Tibial nerve (tissue), 4 donors: ENCODE data around the gene GRIN2B. TPM values are rescaled to one million over a fixed set of nuclear protein-coding genes. Genes with fewer than 3 reads are reported as not detected.

ENCODE experiments used
- DNase-seq, 2 donors: peaks; one replicate each; pipeline ENCODE4 v3.0.0-alpha.2; 2019; ENCODE audit warnings: low spot score in 2 of 2
- H3K27ac ChIP-seq, 4 donors: fragments of 200-600 bp; sonication (generic) in 3 of 4; one replicate each; pipeline ENCODE4 v1.5.1; 2017 to 2019; ENCODE audit warnings: mild to moderate bottlenecking in 1 of 4
- H3K27me3 ChIP-seq, 2 donors: fragments of 200-600 bp; sonication (generic) in 1 of 2; one replicate each; pipeline versions ENCODE4 v1.5.1 to v1.6.0; 2017 to 2019
- H3K36me3 ChIP-seq, 3 donors: fragments of 200-600 bp; sonication (generic); one replicate each; pipeline ENCODE4 v1.5.1; 2018 to 2019
- H3K4me1 ChIP-seq, 4 donors: fragments of 200-600 bp; sonication (generic) in 3 of 4; one replicate each; pipeline ENCODE4 v1.5.1; 2017 to 2019
- H3K4me3 ChIP-seq, 4 donors: fragments of 200-600 bp; sonication (generic) in 3 of 4; one replicate each; pipeline ENCODE4 v1.5.1; 2017 to 2019; ENCODE audit warnings: mild to moderate bottlenecking in 1 of 4, moderate library complexity in 1 of 4
- H3K9me3 ChIP-seq, 4 donors: fragments of 200-600 bp; sonication (generic) in 3 of 4; one replicate each; pipeline ENCODE4 v1.5.1; 2017 to 2019
- EP300 ChIP-seq, 2 donors: sonication (generic); formaldehyde crosslinking; IDR thresholded peaks; one replicate each; pipeline ENCODE4 v1.6.1; 2017; ENCODE audit warnings: antibody characterized with exemption in 2 of 2, mild to moderate bottlenecking in 1 of 2
- POLR2A ChIP-seq, 2 donors: fragments of 450-650 bp; IDR thresholded peaks; one replicate each; pipeline ENCODE4 v1.6.1; 2017; ENCODE audit warnings: antibody characterized with exemption in 2 of 2, mild to moderate bottlenecking in 2 of 2, moderate library complexity in 2 of 2
- WGBS, 2 donors: methylation state at CpG; one replicate each; pipeline ENCODE4 v1.1.5; 2018; 5-methylcytosine and 5-hydroxymethylcytosine counted together
- total RNA-seq, 4 donors: library from RNA; depleted of rRNA; stranded (reverse); fragments of >200 nt; gene quantifications; one replicate each; pipeline ENCODE4 v1.1.0, GENCODE V29; 2016
- TF ChIP-seq, protein P1 (sequence below), 5 experiments: fragments of 200-600 bp in 3 of 5; fragments of 450-650 bp in 2 of 5; sonication (generic) in 3 of 5; IDR thresholded peaks; one replicate each; pipeline ENCODE4 v1.5.1; 2016 to 2019; ENCODE audit warnings: antibody characterized with exemption in 5 of 5, mild to moderate bottlenecking in 3 of 5, moderate library complexity in 2 of 5

Gene GRIN2B
- total RNA-seq, 4 donors from 2014 or later = 0.39 to 2.6 (median 1.9) TPM

DNA sequence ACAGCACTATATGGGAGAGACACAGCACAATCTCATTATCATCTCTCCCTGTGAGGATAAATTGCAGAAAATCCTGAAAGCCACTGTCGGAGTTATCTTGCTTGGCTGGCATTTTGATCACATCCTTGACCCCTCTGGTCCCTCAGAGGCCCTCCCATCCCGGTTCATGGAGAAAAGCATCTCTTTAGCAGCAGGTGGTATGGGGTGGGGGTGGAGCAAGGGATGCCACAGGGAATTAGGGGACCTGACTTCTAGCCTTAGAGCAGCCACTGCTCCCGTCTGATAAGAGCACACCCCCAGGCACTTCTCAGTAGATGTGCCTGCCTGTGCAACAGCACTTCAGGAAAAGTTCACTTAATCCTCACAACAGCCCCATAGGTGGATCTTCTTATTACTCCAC, 38.6 kb downstream of the GRIN2B start:
- no peak for DNase-seq
- H3K27me3 ChIP-seq = no peaks in the 10 kb centered on the region
- H3K4me1 ChIP-seq = no peaks in the 10 kb centered on the region
- H3K9me3 ChIP-seq = peaks cover 0 to 8% (median under 1%) of the 10 kb centered on the region in 4 donors
- 54 to 59% methylated on average over 3 of the region's 3 CpGs for WGBS, 2 donors
- H3K27ac ChIP-seq = no peak overlapping the region
- H3K36me3 ChIP-seq = no peaks in the 10 kb centered on the region
- TF ChIP-seq, protein P1, sequence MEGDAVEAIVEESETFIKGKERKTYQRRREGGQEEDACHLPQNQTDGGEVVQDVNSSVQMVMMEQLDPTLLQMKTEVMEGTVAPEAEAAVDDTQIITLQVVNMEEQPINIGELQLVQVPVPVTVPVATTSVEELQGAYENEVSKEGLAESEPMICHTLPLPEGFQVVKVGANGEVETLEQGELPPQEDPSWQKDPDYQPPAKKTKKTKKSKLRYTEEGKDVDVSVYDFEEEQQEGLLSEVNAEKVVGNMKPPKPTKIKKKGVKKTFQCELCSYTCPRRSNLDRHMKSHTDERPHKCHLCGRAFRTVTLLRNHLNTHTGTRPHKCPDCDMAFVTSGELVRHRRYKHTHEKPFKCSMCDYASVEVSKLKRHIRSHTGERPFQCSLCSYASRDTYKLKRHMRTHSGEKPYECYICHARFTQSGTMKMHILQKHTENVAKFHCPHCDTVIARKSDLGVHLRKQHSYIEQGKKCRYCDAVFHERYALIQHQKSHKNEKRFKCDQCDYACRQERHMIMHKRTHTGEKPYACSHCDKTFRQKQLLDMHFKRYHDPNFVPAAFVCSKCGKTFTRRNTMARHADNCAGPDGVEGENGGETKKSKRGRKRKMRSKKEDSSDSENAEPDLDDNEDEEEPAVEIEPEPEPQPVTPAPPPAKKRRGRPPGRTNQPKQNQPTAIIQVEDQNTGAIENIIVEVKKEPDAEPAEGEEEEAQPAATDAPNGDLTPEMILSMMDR (IDR thresholded peaks at IDR 0.05) = no peak
- H3K4me3 ChIP-seq = no peak overlapping the region

DNA sequence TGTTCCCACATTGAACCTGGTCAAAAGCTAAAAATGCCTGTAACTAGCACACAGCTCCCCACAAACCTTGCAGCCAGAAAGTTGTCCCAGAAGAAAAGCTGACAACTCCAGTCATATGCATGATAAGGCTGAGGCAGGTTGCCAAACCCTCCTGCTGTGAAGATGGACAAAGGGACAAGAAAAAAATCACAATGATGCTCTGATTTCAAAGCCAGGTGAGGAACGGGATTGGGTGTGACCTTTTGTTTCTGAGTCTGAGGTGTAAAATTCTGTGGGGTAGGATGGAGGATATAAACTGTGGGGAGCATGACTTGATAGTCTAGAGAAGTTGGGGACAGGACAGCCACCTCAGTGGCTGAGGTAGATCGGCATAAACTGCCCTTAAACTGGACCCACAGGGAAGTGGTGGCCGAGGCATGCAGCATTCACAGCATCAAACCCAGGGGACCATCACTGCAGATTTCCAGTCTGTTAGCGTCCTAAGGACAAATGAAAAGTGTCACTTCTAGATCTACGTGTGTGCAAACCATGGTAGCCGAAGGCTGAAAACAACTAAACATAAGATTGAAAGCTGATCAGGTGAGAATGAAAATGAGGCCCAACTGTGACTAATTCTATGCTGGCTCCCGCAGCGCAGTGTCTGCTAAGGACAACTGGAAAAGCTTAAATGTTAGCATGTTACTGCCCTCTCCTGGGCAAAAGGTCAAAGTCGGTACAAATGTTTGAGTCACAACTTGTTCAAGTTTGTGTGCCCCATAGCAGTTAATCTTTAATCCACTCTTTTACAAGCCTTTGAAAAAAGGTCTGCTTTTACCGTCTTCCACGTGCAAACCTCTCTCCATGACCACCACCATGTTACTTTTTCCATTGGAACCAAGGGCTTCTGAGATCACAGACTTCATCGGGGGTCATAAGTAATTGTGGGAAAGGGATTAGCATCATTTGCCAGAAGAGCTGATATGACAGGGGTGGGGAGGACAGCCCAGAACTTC, 39.8 kb downstream of the GRIN2B start:
- Histone ChIP-seq H3K4me3 (no peak overlapping the region), H3K27ac (no peak overlapping the region), H3K4me1 (no peaks in the 10 kb centered on the region), H3K36me3 (no peaks in the 10 kb centered on the region), H3K9me3 (peaks cover 0 to 19% (median 3%) of the 10 kb centered on the region in 4 donors), H3K27me3 (no peaks in the 10 kb centered on the region)
- DNase-seq = peak in 1 of 2 donors; percentile 13
- WGBS, 2 donors = 34 to 42% methylated on average over 12 of the region's 12 CpGs
- no peak for TF ChIP-seq EP300 (IDR thresholded peaks at IDR 0.05)
- TF ChIP-seq, protein P1 (IDR thresholded peaks at IDR 0.05) = peak in 3 of 5 experiments; percentile 13 to 28 (median 26)

DNA sequence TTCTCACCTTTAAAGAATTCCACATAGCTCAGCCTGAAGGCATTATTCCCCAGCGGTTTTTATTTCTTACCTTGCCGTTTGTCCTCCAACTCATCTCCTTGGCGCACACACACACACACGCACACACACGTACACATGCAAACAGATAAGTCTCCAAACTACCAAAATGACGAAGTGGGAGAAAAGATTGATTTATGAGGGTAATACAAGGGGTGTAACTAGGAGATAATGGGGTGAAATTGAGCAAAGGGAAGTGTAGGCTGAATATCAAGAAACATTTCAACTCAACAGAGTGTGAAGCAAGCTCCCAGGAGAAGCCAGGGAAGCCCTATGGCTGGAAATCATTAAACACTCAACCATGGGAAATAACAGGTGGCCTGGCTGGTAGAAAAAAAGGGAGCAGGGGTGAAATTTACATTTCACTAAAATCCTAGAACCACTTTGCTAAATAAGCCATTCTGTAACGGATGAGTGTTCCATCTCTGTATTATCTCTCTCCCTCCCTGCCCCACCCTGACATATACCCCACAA, 41.0 kb downstream of the GRIN2B start:
- no peak overlapping the region for H3K27ac ChIP-seq
- H3K36me3 ChIP-seq = no peaks in the 10 kb centered on the region
- no peaks in the 10 kb centered on the region for H3K4me1 ChIP-seq
- H3K4me3 ChIP-seq = no peak overlapping the region
- no peak for TF ChIP-seq EP300 (IDR thresholded peaks at IDR 0.05)
- no peak for TF ChIP-seq POLR2A (IDR thresholded peaks at IDR 0.05)
- TF ChIP-seq, protein P1 (IDR thresholded peaks at IDR 0.05) = no peak
- WGBS, 2 donors = 80 to 85% methylated on average over 7 of the region's 7 CpGs
- H3K9me3 ChIP-seq = peaks cover 0 to 26% (median 3%) of the 10 kb centered on the region in 4 donors
- H3K27me3 ChIP-seq = no peaks in the 10 kb centered on the region
- no peak for DNase-seq

DNA sequence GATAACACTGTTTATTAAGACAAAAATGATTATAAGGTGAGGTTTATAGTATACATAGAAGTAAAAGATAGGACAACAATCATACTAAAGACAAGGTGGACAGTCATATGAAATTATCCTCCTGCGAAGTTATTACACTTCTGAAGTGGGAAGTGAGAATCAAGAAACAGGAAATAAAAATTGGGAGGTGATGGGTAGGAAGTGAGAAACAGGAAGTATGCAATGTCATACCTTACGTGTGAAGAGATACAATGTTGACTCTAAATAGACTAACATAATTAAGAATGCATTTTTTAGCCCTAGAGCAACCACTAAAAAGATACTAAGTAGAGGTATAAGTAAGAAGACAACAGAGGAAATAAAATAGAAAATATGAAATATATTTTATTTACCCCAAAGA, 43.7 kb downstream of the GRIN2B start:
- Histone ChIP-seq H3K36me3 (no peaks in the 10 kb centered on the region), H3K27me3 (no peaks in the 10 kb centered on the region), H3K4me1 (no peaks in the 10 kb centered on the region), H3K9me3 (peaks cover 0 to 26% (median 3%) of the 10 kb centered on the region in 4 donors), H3K27ac (no peak overlapping the region), H3K4me3 (no peak overlapping the region)
- TF ChIP-seq, protein P1 (IDR thresholded peaks at IDR 0.05) = no peak
- TF ChIP-seq EP300 (IDR thresholded peaks at IDR 0.05) (no peak), POLR2A (IDR thresholded peaks at IDR 0.05) (no peak)
- no peak for DNase-seq
- WGBS, 2 donors = 87 to 89% methylated on average over 2 of the region's 2 CpGs

DNA sequence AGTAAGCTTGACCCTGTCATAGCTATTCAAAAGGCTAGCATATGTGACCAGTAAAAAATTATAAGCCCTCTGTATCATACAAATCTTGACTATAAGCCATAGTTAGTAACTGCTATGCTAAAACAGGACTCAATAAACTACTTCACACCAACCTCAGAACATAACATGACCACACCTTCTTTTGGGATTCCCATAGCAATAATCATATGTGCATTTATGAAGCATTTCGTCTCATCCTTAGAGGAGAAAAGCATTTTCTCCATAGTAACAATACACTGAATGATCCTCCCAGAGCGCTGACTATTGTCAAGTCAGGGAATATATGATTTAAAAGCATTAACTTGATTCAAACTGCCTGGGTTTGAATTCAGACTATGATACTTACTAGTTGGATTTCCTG, 46.2 kb downstream of the GRIN2B start:
- WGBS, 2 donors = 44 to 48% methylated on average over 2 of the region's 2 CpGs
- H3K27me3 ChIP-seq = no peaks in the 10 kb centered on the region

More for the DNA sequence above, 46.2 kb downstream of the GRIN2B start:
- no peaks in the 10 kb centered on the region for H3K36me3 ChIP-seq
- no peak overlapping the region for H3K4me3 ChIP-seq
- no peak for TF ChIP-seq EP300 (IDR thresholded peaks at IDR 0.05)
- TF ChIP-seq POLR2A (IDR thresholded peaks at IDR 0.05) = no peak
- TF ChIP-seq, protein P1 (IDR thresholded peaks at IDR 0.05) = no peak
- peaks cover 0 to 26% (median 3%) of the 10 kb centered on the region in 4 donors for H3K9me3 ChIP-seq
- no peak overlapping the region for H3K27ac ChIP-seq
- DNase-seq = no peak
- H3K4me1 ChIP-seq = no peaks in the 10 kb centered on the region
